ENCODE data around the gene ADAMTS16. TPM values are rescaled to one million over a fixed set of nuclear protein-coding genes. Genes with fewer than 3 reads are reported as not detected.

Gene ADAMTS16
- total and polyA plus RNA-seq, 12 donors, result 0.01 to 0.47 (median 0.12) TPM; not detected in 6

DNA sequence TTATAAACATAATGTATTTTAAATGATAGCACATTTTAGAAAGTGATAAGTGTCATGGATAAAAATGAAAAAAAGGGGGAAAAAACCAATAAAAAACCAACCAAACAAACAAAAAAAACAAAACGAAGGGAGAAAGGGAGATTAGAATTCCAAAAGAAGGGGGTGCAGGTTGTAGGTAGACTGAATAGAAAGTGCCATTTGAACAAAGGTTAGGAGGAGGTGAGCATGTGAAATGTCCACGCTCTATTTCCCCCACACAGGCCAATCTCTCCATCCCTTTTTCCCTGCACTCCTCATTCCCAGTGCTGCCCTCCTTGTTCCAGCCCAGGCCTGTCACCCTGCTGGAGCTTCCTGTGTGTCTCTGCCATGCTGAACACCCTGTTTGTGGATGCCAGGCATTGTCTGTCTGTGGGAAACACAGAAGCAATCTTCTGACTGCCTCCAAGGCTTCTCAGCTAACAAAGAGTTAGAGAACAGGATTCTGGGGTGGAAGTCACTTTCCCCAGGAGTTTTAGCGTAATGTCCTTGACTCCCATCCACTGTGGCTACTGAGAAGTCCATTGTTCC lies 138.8 kb downstream of the ADAMTS16 start:
- intact Hi-C loops (cut with DNase I), result no loop called here
- DNase-seq (no peak), ATAC-seq (no peak)
- Histone ChIP-seq H3K4me3 (no peak overlapping the region), H3K27ac (no peak overlapping the region), H3K4me1 (no peaks in the 10 kb centered on the region), H3K9me3 (peaks cover 0 to 9% (median 0%) of the 10 kb centered on the region in 11 donors), H3K27me3 (no peaks in the 10 kb centered on the region), H3K36me3 (no peaks in the 10 kb centered on the region)
- 72 to 75% methylated on average over 3 of the region's 3 CpGs for WGBS, 2 donors
- TF ChIP-seq, protein P1, sequence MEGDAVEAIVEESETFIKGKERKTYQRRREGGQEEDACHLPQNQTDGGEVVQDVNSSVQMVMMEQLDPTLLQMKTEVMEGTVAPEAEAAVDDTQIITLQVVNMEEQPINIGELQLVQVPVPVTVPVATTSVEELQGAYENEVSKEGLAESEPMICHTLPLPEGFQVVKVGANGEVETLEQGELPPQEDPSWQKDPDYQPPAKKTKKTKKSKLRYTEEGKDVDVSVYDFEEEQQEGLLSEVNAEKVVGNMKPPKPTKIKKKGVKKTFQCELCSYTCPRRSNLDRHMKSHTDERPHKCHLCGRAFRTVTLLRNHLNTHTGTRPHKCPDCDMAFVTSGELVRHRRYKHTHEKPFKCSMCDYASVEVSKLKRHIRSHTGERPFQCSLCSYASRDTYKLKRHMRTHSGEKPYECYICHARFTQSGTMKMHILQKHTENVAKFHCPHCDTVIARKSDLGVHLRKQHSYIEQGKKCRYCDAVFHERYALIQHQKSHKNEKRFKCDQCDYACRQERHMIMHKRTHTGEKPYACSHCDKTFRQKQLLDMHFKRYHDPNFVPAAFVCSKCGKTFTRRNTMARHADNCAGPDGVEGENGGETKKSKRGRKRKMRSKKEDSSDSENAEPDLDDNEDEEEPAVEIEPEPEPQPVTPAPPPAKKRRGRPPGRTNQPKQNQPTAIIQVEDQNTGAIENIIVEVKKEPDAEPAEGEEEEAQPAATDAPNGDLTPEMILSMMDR (IDR thresholded peaks at IDR 0.05), result no peak

DNA sequence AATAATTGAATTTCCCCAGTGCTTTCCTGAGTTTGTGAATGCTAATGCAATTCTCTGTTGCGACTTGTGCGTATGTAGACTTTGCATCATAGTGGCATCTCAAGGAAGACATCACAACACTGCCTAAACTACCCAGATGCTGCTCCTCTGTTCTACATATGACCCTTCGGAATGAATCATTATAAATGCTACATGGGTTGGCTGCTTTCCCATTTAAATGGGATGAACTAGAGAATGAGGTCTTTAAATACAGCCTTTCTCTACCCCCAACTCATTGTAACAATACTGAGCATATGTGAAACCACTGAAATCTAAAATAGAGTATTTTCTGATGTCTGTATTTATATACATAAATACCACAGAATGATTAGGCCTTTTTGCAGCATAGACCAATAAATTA lies 145.8 kb downstream of the ADAMTS16 start:
- H3K27ac ChIP-seq, result no peak overlapping the region
- WGBS, 2 donors, result 94% methylated on average over 3 of the region's 3 CpGs
- peaks cover 0 to 14% (median 0%) of the 10 kb centered on the region in 11 donors for H3K9me3 ChIP-seq
- ATAC-seq, result no peak
- no peak for DNase-seq
- TF ChIP-seq, protein P1 (IDR thresholded peaks at IDR 0.05), result no peak
- H3K4me1 ChIP-seq, result no peaks in the 10 kb centered on the region
- no peaks in the 10 kb centered on the region for H3K27me3 ChIP-seq
- intact Hi-C loops (cut with DNase I), result no loop called here
- H3K4me3 ChIP-seq, result no peak overlapping the region
- no peaks in the 10 kb centered on the region for H3K36me3 ChIP-seq

DNA sequence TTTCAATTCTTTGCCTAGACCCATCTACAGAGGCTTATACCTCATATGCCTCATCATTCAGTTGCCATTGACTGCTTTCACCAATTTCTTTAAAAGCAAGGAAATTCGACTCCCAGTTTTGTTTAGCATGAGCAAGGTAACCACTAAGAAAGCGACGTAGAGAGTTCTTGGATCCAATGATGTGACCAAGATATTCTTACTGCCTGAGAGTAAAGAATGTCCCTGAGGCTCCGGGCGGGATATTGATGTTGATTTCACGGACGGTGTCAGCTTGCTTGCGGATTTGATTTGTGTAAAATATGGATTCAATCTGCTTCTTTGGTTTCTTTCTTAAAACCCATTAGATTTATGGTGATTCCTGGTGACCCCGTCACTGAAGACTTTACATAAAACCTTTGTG lies 147.3 kb downstream of the ADAMTS16 start:
- H3K4me3 ChIP-seq, result no peak overlapping the region
- no peak overlapping the region for H3K27ac ChIP-seq
- ATAC-seq (no peak), DNase-seq (no peak)
- H3K27me3 ChIP-seq, result no peaks in the 10 kb centered on the region
- H3K4me1 ChIP-seq, result no peaks in the 10 kb centered on the region
- intact Hi-C loops (cut with DNase I), result no loop called here
- no peaks in the 10 kb centered on the region for H3K36me3 ChIP-seq
- 92 to 93% methylated on average over 9 of the region's 9 CpGs for WGBS, 2 donors
- TF ChIP-seq, protein P1 (IDR thresholded peaks at IDR 0.05), result no peak
- peaks cover 0 to 14% (median 0%) of the 10 kb centered on the region in 11 donors for H3K9me3 ChIP-seq

DNA sequence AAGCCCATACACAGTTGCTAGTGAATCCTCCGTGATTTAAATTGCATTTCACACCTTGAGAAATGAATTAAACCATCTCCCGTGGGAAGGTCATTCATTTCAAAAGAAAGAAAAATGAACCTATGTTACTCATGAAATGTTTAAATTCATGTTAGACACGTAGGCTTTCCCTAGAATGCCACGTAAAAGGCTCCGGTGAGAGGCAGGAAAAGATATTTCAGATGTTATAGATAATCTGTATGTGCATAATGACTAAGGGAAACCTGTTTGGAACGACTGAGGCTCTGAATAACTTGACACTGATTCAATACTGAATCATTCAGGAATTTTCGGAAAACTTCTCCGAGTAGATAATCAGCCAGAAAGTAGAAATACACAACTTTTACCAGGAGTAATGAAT lies 148.1 kb downstream of the ADAMTS16 start:
- no peaks in the 10 kb centered on the region for H3K4me1 ChIP-seq
- H3K36me3 ChIP-seq, result no peaks in the 10 kb centered on the region
- ATAC-seq (no peak), DNase-seq (no peak)
- WGBS, 2 donors, result 67 to 73% methylated on average over 8 of the region's 8 CpGs
- TF ChIP-seq, protein P1 (IDR thresholded peaks at IDR 0.05), result no peak
- H3K4me3 ChIP-seq, result no peak overlapping the region
- intact Hi-C loops (cut with DNase I), result no loop called here
- H3K9me3 ChIP-seq, result peaks cover 0 to 13% (median 0%) of the 10 kb centered on the region in 11 donors
- H3K27me3 ChIP-seq, result no peaks in the 10 kb centered on the region
- H3K27ac ChIP-seq, result no peak overlapping the region
